HCT116 (cell line): ENCODE results near the gene KIAA1143.

ENCODE experiments used
- CBX3 ChIP-seq: IDR thresholded peaks from 2 replicates; pipeline ENCODE4 v1.6.1; 2012; ENCODE audit warnings: low read depth
- CTCF ChIP-seq, 3 experiments: fragments of 200-600 bp in 1 of 3; sonication (generic) in 1 of 3; IDR thresholded peaks in 2 of 3; conservative IDR thresholded peaks in 1 of 3; 2 replicates each; pipeline ENCODE4 v1.5.1; 2012 to 2017; ENCODE audit warnings: low read depth in 2 of 3, low read length in 2 of 3, antibody characterized with exemption in 1 of 3, borderline replicate concordance in 1 of 3, control low read depth in 1 of 3, mild to moderate bottlenecking in 1 of 3, mixed read lengths in 1 of 3, mixed run types in 1 of 3, moderate library complexity in 1 of 3; ENCODE audit not compliant: insufficient read depth in 1 of 3
- RAD21 ChIP-seq: IDR thresholded peaks from 2 replicates; pipeline ENCODE4 v1.6.1; 2012; ENCODE audit warnings: low read depth, mild to moderate bottlenecking
- REST ChIP-seq: IDR thresholded peaks from 2 replicates; pipeline ENCODE4 v1.6.1; 2012; ENCODE audit warnings: low read depth
- TCF7L2 ChIP-seq: IDR thresholded peaks from 2 replicates; pipeline ENCODE4 v1.7.0; 2011; ENCODE audit warnings: borderline replicate concordance, inconsistent platforms; ENCODE audit not compliant: insufficient read depth, insufficient read length; ENCODE audit errors: extremely low read depth

- TF ChIP-seq TCF7L2: no peak
- no peak for TF ChIP-seq RAD21
- TF ChIP-seq REST: no peak
- no peak for TF ChIP-seq CTCF (IDR thresholded peaks at IDR 0.05 in 2 of 3, conservative IDR thresholded peaks at IDR 0.05 in 1 of 3; ENCODE audit: borderline replicate concordance in 1 of 3, insufficient read depth in 1 of 3, low read depth in 2 of 3, low read length in 2 of 3)
- no peak for TF ChIP-seq CBX3
These were observed 48.9 kb downstream of the KIAA1143 start, which contains the start of gene ZNF502 for GRCh38 chr3:44712455-44713075.
